ENCODE data around the gene KRTAP4-7. TPM values are rescaled to one million over a fixed set of nuclear protein-coding genes. Genes with fewer than 3 reads are reported as not detected.
"Not testable (repeated sequence)": the region's sequence is repeated elsewhere in the genome, so short reads cannot be mapped to it uniquely, and the experiment has no call there.

Gene KRTAP4-7
- total RNA-seq, 1 experiment from 2014 or later = not detected

GRCh38 chr17:41057547-41057946, 26.4 kb upstream of the KRTAP4-7 start:
- CTCF ChIA-PET = no interaction called here
- peaks cover 53% of the 10 kb centered on the region for H3K4me1 ChIP-seq
- intact Hi-C loops (cut with micrococcal nuclease; ENCODE audit: unreplicated experiment) = no loop called here
- Mint-ChIP-seq H3K27ac (ENCODE audit: unreplicated experiment) (peak overlapping the region; percentile 76), H3K36me3 (ENCODE audit: insufficient read depth, unreplicated experiment) (peaks cover 13% of the 10 kb centered on the region), H3K4me1 (ENCODE audit: low read depth, unreplicated experiment) (peaks cover 46% of the 10 kb centered on the region), H3K9me3 (ENCODE audit: unreplicated experiment) (peaks cover 10% of the 10 kb centered on the region), H3K4me3 (ENCODE audit: unreplicated experiment) (no peak overlapping the region), H3K27me3 (ENCODE audit: insufficient read depth, unreplicated experiment) (no peaks in the 10 kb centered on the region)
- H3K4me3 ChIP-seq (ENCODE audit: low read depth, low read length) = no peak overlapping the region
- no peak for TF ChIP-seq CTCF (IDR thresholded peaks at IDR 0.05; ENCODE audit: insufficient read depth in 1 of 2, low read depth in 1 of 2, low read length in 1 of 2, severe bottlenecking in 1 of 2, unreplicated experiment in 1 of 2)
- H3K9me3 ChIP-seq = peaks cover 13% of the 10 kb centered on the region
- BruUV-seq (replicated peaks) = no TSS peak
- DNase-seq = no peak
- no peaks in the 10 kb centered on the region for H3K27me3 ChIP-seq (replicated peaks; ENCODE audit: control insufficient read depth, insufficient read depth, low read length)
- no peaks in the 10 kb centered on the region for H3K36me3 ChIP-seq (ENCODE audit: control insufficient read depth, insufficient read depth, low read length)
- POLR2A ChIA-PET = no interaction called here

DNA sequence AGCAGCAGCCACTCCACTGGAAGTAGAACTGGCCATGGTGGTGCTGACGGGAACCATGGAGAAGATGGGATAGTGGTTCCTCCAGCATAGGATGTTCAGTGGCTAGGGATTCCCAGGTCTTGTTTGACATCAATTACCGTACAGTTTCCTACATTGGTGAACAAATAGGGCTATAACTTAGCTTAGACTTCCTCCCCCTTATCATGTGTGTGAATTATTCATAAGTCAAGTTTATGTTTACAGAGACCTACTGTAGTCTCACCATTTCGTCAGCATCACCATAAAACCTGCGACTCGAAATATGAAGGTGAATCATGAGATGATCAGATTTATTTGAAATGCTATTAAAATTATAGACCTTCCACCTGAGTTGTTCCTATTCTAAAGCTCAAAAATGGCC, 25.2 kb upstream of the KRTAP4-7 start:
- peaks cover 53% of the 10 kb centered on the region for H3K4me1 ChIP-seq

DNA sequence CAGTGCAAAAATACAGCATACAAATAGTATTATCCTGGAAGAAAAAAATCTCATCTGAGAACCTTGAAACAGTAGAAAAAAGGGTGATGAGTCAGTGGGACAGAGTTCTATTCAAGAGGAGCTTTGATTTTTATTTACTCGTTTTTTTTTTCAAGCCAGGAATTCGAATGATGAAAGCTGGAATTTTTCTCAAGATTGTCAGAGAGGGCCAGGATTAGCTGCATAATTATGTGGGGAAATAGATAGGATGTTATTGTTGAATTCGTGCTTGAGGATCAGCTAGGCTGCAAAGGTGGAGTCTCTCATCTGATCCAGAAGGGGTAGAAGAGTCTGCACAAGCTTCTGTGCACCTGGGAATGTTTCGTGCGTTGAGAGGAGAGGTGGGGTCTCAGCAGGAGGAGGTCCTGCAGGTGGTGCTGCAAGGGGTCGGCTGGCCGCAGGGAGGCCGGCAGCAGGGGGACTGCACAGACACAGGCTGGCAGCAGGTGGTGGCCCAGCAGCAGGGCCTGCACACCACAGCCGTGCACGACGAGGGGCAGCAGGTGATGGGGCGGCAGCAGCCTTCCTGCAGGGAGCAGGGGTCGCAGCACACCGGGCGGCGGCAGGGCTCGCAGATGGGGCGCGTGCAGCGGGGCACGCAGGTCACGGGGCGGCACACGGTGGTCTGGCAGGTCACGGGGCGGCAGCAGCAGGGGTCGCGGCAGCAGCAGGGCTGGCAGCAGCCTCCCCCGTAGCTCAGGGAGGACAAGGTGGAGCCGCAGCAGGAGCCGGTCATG, 24.5 kb upstream of the KRTAP4-7 start:
- Mint-ChIP-seq H3K36me3 (ENCODE audit: insufficient read depth, unreplicated experiment) (peaks cover 13% of the 10 kb centered on the region), H3K9me3 (ENCODE audit: unreplicated experiment) (peaks cover 13% of the 10 kb centered on the region), H3K27ac (ENCODE audit: unreplicated experiment) (peak overlapping the region; percentile 76), H3K4me1 (ENCODE audit: low read depth, unreplicated experiment) (peaks cover 46% of the 10 kb centered on the region), H3K4me3 (ENCODE audit: unreplicated experiment) (peak overlapping the region; percentile 68)
- Histone ChIP-seq H3K4me3 (ENCODE audit: low read depth, low read length) (peak overlapping the region; percentile 22; the same call in 1 of the 2 replicates), H3K4me1 (peaks cover 49% of the 10 kb centered on the region)
- BruUV-seq (replicated peaks) = TSS peak; percentile 91
- not testable (repeated sequence) for H3K9me3 ChIP-seq; H3K27me3 ChIP-seq (replicated peaks; ENCODE audit: control insufficient read depth, insufficient read depth, low read length); H3K36me3 ChIP-seq (ENCODE audit: control insufficient read depth, insufficient read depth, low read length); H3K27me3 Mint-ChIP-seq (ENCODE audit: insufficient read depth, unreplicated experiment)
- POLR2A ChIA-PET = interaction anchor here (0.6 to 1.9 kb wide), 7 partner anchors 11 to 203 kb away, joined by 4 to 10 read pairs (median 5); partner anchors contain the start of genes KRTAP3-1 and KRTAP4-1
- peak; percentile 79 to 86 for DNase-seq
- intact Hi-C loops (cut with micrococcal nuclease; ENCODE audit: unreplicated experiment) = loop anchor here (1.0 to 10.0 kb wide), 5 partner anchors 50 to 265 kb away; partner anchors contain the start of gene KRTAP3-1
- CTCF ChIA-PET = interaction anchor here (0.6 to 1.4 kb wide), 7 partner anchors 10 to 489 kb away, joined by 3 to 8 read pairs (median 3); no protein-coding TSS in a partner anchor

More for the DNA sequence above, 25.2 kb upstream of the KRTAP4-7 start:
- ChIA-PET POLR2A (interaction anchor here (0.6 to 1.9 kb wide), 7 partner anchors 10 to 202 kb away, joined by 4 to 10 read pairs (median 5); partner anchors contain the start of genes KRTAP3-1 and KRTAP4-1), CTCF (interaction anchor here (0.6 to 1.4 kb wide), 7 partner anchors 9 to 490 kb away, joined by 3 to 8 read pairs (median 3); no protein-coding TSS in a partner anchor)
- Histone ChIP-seq H3K36me3 (ENCODE audit: control insufficient read depth, insufficient read depth, low read length) (no peaks in the 10 kb centered on the region), H3K27me3 (replicated peaks; ENCODE audit: control insufficient read depth, insufficient read depth, low read length) (no peaks in the 10 kb centered on the region), H3K4me3 (ENCODE audit: low read depth, low read length) (no peak overlapping the region), H3K9me3 (peaks cover 5% of the 10 kb centered on the region; the same call in 1 of the 2 replicates)
- Mint-ChIP-seq H3K4me3 (ENCODE audit: unreplicated experiment) (peak overlapping the region; percentile 68), H3K36me3 (ENCODE audit: insufficient read depth, unreplicated experiment) (peaks cover 13% of the 10 kb centered on the region), H3K27me3 (ENCODE audit: insufficient read depth, unreplicated experiment) (no peaks in the 10 kb centered on the region), H3K9me3 (ENCODE audit: unreplicated experiment) (peaks cover 9% of the 10 kb centered on the region), H3K27ac (ENCODE audit: unreplicated experiment) (peak overlapping the region; percentile 76), H3K4me1 (ENCODE audit: low read depth, unreplicated experiment) (peaks cover 46% of the 10 kb centered on the region)
- no peak for DNase-seq
- BruUV-seq (replicated peaks) = no TSS peak
- intact Hi-C loops (cut with micrococcal nuclease; ENCODE audit: unreplicated experiment) = loop anchor here (1.0 kb wide), 3 partner anchors 49 to 149 kb away; partner anchors contain the start of gene KRTAP3-1
- no peak for TF ChIP-seq CTCF (IDR thresholded peaks at IDR 0.05; ENCODE audit: insufficient read depth in 1 of 2, low read depth in 1 of 2, low read length in 1 of 2, severe bottlenecking in 1 of 2, unreplicated experiment in 1 of 2)

Measured in Caco-2 (cell line).